Stomach (tissue), 4 donors: Measurements from ENCODE around the gene RCAN1.

Experiments
- CTCF ChIP-seq, 7 experiments: fragments of 450-650 bp in 4 of 7; fragments of 200-600 bp in 3 of 7; sonication (generic) in 3 of 7; IDR thresholded peaks; one replicate each; pipeline ENCODE4 v1.5.1; 2016 to 2019; ENCODE audit warnings: antibody characterized with exemption in 7 of 7, control low read depth in 2 of 7, mild to moderate bottlenecking in 1 of 7
- POLR2A ChIP-seq, 4 donors: fragments of 450-650 bp; IDR thresholded peaks; one replicate each; pipeline ENCODE4 v1.6.1; 2016; ENCODE audit warnings: antibody characterized with exemption in 4 of 4, control low read depth in 2 of 4, mild to moderate bottlenecking in 1 of 4, moderate library complexity in 1 of 4
- POLR2AphosphoS5 ChIP-seq, 3 donors: sonication (generic); formaldehyde crosslinking; IDR thresholded peaks; one replicate each; pipeline ENCODE4 v1.6.1; 2016; ENCODE audit warnings: antibody characterized with exemption in 3 of 3

- no peak for TF ChIP-seq POLR2AphosphoS5 (IDR thresholded peaks at IDR 0.05)
- TF ChIP-seq CTCF (IDR thresholded peaks at IDR 0.05), result no peak
- no peak for TF ChIP-seq POLR2A (IDR thresholded peaks at IDR 0.05)
These were observed 2.9 kb downstream of the RCAN1 start for GRCh38 chr21:34612056-34612455.
